ENCODE results near the gene CLCN4.

GRCh38 chrX:10195947-10196346 is 39.2 kb downstream of the CLCN4 start:
- TF ChIP-seq POLR2A (IDR thresholded peaks at IDR 0.05; ENCODE audit: low read depth, low read length), result no peak
- no peak for TF ChIP-seq TAF1 (IDR thresholded peaks at IDR 0.05; ENCODE audit: low read depth, low read length)
- no peak for TF ChIP-seq POLR2AphosphoS5 (IDR thresholded peaks at IDR 0.05; ENCODE audit: low read depth, low read length)
- TF ChIP-seq SPI1 (IDR thresholded peaks at IDR 0.05; ENCODE audit: low read depth, low read length), result no peak
- no peak for TF ChIP-seq PAX5 (IDR thresholded peaks at IDR 0.05; ENCODE audit: insufficient read depth, low read length, severe bottlenecking)
